H1 (cell line): ENCODE results near the gene ACBD6. TPM values are rescaled to one million over a fixed set of nuclear protein-coding genes. Genes with fewer than 3 reads are reported as not detected.

Experiments
- CHD1 ChIP-seq: IDR thresholded peaks from 2 replicates; pipeline ENCODE4 v1.6.1; 2012; ENCODE audit warnings: low read depth, low read length, improper control_type of control experiment
- RAD21 ChIP-seq, 2 experiments: IDR thresholded peaks in 1 of 2; conservative IDR thresholded peaks in 1 of 2; 2 replicates each; pipeline ENCODE4 v1.6.1; 2011; ENCODE audit warnings: low read depth in 2 of 2, low read length in 2 of 2, improper control_type of control experiment in 1 of 2, inconsistent platforms in 1 of 2, mild to moderate bottlenecking in 1 of 2, moderate library complexity in 1 of 2
- polyA plus RNA-seq, 7 experiments: library from polyadenylated mRNA; depleted of rRNA in 3 of 7; stranded (reverse) in 5 of 7; unstranded in 2 of 7; fragments of >200 nt in 5 of 7; fragments of 200-250 nt in 2 of 7; gene quantifications; 1 replicate in 5 of 7; 2 replicates in 1 of 7; 4 replicates in 1 of 7; pipeline versions ENCODE4 v1.2.1 to v1.2.3, GENCODE V29; 2011 to 2013; ENCODE audit warnings: missing spikeins in 2 of 7, mixed read lengths in 2 of 7
- total RNA-seq: library from RNA; stranded (reverse); fragmentation: NEBNext Ultra II Directional; extraction: Animal tissue kit (Norgen Biotek cat#: 25700); gene quantifications from 2 replicates; pipeline ENCODE4 v1.2.1, GENCODE V29; 2021

Gene ACBD6
- total and polyA plus RNA-seq, 2 of the 8 experiments (the other 6 are each of a cell fraction or from before 2014, with no cell fraction given), result 52.0 to 67.7 TPM

- no peak for TF ChIP-seq CHD1
- TF ChIP-seq RAD21 (IDR thresholded peaks at IDR 0.05 in 1 of 2, conservative IDR thresholded peaks at IDR 0.05 in 1 of 2; ENCODE audit: low read depth in 2 of 2, low read length in 2 of 2), result no peak
These were observed 22.7 kb upstream of the ACBD6 start (continued) for GRCh38 chr1:180524915-180525714.
